Stimulated activated naive CD8-positive, alpha-beta T cell treated with anti-CD3 and anti-CD28 coated beads, Interleukin-15, Interleukin-2, amounts not matched to agents 100 ng/mL and 50 ng/mL, for 24 hours (primary cell): Measurements from ENCODE around the gene CCDC24.

Source experiments
- H3K27ac Mint-ChIP-seq: one replicate; pipeline ENCODE4 v1.8.0; 2021; ENCODE audit warnings: mild to moderate bottlenecking, mixed read lengths
- H3K27me3 Mint-ChIP-seq: one replicate; pipeline ENCODE4 v1.8.0; 2021; ENCODE audit warnings: mixed read lengths
- H3K36me3 Mint-ChIP-seq: one replicate; pipeline ENCODE4 v1.8.0; 2021; ENCODE audit warnings: low read depth, mixed read lengths
- H3K4me1 Mint-ChIP-seq: one replicate; pipeline ENCODE4 v1.8.0; 2021; ENCODE audit warnings: low read depth, mixed read lengths
- H3K4me3 Mint-ChIP-seq: one replicate; pipeline ENCODE4 v1.8.0; 2021; ENCODE audit warnings: mild to moderate bottlenecking, mixed read lengths
- H3K9me3 Mint-ChIP-seq: one replicate; pipeline ENCODE4 v1.8.0; 2021; ENCODE audit warnings: mixed read lengths

The CCDC24 gene

DNA sequence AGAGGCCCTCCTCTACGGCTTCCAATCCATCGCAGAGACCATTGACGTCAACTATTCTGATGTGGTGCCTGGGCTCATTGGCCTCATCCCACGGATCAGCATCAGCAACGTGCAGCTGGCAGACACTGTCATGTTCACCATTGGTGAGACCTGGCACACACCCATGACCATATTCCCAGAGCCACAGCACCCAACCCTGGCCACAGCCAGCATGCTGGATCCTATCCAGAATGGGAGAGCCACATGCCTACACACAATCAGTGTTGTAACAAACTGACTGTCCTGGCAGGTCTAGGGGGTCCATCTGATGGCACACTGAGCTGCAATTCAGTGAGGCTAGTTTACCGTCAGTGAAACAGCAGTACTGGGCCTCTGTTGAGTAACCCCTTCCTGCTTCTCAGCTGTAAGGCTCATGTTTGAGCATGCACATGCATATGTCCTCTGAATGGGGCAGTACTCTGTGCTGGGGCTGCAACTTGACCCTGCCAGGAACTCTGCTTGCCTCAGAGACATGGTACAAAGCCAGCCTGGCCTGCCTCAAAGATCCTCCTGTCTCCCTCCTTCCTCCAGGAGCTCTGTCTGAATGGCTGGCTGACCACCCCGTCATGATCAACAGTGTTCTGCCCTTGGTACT lies 33.9 kb upstream of the CCDC24 start:
- H3K27me3 Mint-ChIP-seq: no peaks in the 10 kb centered on the region

DNA sequence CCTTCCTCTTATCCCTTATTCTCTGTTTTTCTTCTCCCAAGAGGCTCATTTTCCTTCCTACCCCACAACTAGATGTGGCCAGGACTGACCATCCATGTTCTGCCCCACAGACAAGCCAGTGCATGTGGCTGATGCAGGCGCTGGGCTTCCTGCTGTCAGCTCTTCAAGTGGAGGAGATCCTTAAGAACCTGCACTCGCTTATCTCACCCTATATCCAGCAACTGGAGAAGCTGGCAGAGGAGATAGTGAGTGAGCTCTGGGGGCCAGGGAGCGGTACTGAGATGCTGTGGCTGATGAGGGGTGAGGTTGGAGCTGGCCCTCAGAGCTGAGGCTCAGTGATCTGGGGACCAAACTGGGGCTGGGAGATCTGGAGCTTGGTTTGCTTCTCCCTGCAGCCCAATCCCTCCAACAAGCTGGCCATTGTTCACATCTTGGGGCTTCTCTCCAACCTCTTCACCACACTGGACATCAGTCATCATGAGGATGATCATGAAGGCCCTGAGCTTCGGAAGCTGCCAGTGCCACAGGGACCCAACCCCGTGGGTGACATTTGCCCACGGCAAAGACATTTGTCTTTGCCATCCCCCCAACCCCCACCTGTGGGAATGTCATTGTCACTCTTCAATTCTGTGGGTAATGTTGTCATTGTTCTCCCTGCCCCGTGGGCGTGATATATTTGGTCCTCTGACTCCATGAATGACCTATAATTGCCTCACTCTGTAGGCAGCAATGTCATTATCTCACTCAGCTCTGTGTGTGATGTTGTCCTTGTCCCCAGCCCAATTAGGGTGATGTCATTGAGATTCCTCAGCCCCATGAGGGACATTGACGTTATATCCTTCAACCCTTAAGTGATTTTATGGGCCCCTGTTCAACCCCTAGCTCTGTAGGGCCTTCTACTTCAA lies 32.8 kb upstream of the CCDC24 start:
- Mint-ChIP-seq H3K27ac (no peak overlapping the region), H3K36me3 (peaks cover 27% of the 10 kb centered on the region), H3K4me3 (no peak overlapping the region)

More for the DNA sequence above, 33.9 kb upstream of the CCDC24 start:
- H3K36me3 Mint-ChIP-seq: peaks cover 23% of the 10 kb centered on the region
- no peaks in the 10 kb centered on the region for H3K9me3 Mint-ChIP-seq
- H3K4me3 Mint-ChIP-seq: no peak overlapping the region
- no peak overlapping the region for H3K27ac Mint-ChIP-seq
- H3K4me1 Mint-ChIP-seq: no peaks in the 10 kb centered on the region

DNA sequence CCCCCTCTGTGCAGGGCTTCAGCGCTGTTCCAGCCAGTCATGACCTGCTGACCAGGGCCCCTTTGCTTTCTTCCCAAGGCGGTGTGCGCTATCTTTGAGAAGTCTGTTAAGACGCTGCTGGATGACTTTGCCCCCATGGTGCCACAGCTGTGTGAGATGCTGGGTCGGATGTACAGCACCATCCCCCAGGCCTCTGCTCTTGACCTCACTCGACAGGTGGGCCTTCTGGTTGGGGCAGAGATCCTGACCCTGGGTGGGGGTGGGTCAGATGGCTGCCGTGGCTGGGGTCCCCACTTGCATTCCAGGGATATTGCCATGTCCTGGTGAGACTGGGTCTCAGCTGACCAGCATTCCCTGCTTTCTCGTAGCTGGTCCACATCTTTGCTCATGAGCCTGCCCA lies 30.6 kb upstream of the CCDC24 start:
- Mint-ChIP-seq H3K36me3 (peaks cover 23% of the 10 kb centered on the region), H3K9me3 (no peaks in the 10 kb centered on the region), H3K27me3 (no peaks in the 10 kb centered on the region), H3K27ac (no peak overlapping the region), H3K4me3 (no peak overlapping the region), H3K4me1 (no peaks in the 10 kb centered on the region)

More for the DNA sequence above, 32.8 kb upstream of the CCDC24 start:
- H3K27me3 Mint-ChIP-seq: no peaks in the 10 kb centered on the region
- no peaks in the 10 kb centered on the region for H3K4me1 Mint-ChIP-seq
- H3K9me3 Mint-ChIP-seq: no peaks in the 10 kb centered on the region

DNA sequence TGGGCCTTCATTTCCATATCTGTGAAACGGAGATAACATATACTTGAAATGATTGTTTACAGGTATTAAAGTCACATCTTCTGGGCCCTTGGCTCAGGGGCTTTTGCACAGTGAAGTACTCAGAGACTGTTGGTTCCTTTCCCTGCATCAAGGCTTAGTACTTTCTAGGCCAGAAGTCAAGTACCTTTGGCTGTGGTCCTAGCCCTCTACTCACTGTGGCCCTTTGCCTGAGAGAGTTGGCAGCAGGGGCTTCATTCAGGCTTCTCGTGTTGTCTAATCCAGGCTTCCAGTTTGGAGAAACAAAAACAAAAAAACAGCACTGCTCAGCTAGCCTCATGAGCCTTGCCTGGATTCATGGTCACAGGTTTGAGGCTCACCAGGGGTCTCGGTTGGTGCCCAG lies 29.7 kb upstream of the CCDC24 start:
- no peak overlapping the region for H3K27ac Mint-ChIP-seq
- peaks cover 20% of the 10 kb centered on the region for H3K36me3 Mint-ChIP-seq
- no peak overlapping the region for H3K4me3 Mint-ChIP-seq
- H3K4me1 Mint-ChIP-seq: no peaks in the 10 kb centered on the region
- no peaks in the 10 kb centered on the region for H3K27me3 Mint-ChIP-seq
- no peaks in the 10 kb centered on the region for H3K9me3 Mint-ChIP-seq

DNA sequence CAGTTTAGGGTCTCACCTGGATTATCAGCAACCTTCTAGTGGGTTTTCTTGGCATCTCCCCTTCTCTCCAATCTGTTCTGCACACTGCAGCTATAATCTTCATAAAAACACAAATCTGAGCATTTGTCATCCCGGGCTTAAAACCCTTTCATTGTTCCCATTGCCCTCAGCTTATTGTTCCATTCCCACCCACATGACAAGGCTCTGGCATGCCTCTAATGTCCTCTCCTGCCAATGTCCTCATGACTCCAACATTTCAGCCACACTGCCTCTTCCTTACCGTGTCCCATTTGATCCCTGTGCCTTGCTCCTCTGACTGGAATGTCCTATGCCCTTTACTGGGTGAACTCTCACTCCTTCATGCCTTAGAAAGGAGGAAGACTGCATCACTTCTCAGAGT lies 29.1 kb upstream of the CCDC24 start:
- Mint-ChIP-seq H3K36me3 (peaks cover 14% of the 10 kb centered on the region), H3K9me3 (no peaks in the 10 kb centered on the region), H3K27me3 (no peaks in the 10 kb centered on the region), H3K27ac (no peak overlapping the region), H3K4me1 (no peaks in the 10 kb centered on the region), H3K4me3 (no peak overlapping the region)

DNA sequence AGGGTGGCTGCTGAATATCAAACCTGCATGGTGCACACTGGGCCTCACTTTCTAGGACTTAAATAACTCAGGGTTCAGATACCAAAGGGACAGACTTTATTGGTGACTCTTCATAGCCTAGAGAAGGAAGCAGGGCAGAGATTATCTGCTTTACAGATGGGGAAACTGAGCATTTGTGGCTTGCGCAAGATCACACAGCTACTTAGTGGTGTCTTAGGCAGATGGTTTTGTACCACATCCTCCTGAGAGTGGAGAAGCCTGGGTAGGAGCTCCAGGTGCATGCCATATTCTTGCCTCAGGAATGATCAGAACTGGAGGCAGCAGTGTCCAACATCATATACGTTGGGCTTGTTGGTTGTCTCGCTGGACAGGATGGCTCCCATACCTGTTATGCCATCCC lies 28.4 kb upstream of the CCDC24 start:
- Mint-ChIP-seq H3K4me1 (no peaks in the 10 kb centered on the region), H3K36me3 (peaks cover 14% of the 10 kb centered on the region), H3K27ac (no peak overlapping the region), H3K9me3 (no peaks in the 10 kb centered on the region), H3K4me3 (no peak overlapping the region), H3K27me3 (no peaks in the 10 kb centered on the region)

DNA sequence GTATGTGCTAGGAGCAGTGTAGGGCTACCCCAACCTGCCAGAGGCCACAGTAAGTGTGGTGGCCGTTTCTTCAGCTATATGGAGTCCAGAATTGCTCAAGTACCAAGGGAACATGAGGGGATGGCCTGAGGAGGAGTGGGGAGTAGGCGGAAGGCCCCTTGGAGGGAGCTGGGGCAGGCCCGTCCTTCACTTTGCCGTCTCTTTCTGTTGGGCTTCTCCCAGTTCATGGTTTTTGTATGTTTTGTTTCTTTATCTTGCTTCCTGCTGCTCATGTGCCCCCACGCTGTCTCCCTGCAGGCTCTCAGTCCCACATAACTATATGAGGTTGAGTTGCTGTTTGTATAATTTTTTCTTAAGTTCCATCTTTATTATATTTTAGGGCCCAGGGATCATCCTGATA lies 27.5 kb upstream of the CCDC24 start:
- H3K4me3 Mint-ChIP-seq: no peak overlapping the region
- H3K4me1 Mint-ChIP-seq: no peaks in the 10 kb centered on the region
- no peak overlapping the region for H3K27ac Mint-ChIP-seq
- no peaks in the 10 kb centered on the region for H3K27me3 Mint-ChIP-seq
- H3K36me3 Mint-ChIP-seq: peaks cover 16% of the 10 kb centered on the region
- no peaks in the 10 kb centered on the region for H3K9me3 Mint-ChIP-seq

DNA sequence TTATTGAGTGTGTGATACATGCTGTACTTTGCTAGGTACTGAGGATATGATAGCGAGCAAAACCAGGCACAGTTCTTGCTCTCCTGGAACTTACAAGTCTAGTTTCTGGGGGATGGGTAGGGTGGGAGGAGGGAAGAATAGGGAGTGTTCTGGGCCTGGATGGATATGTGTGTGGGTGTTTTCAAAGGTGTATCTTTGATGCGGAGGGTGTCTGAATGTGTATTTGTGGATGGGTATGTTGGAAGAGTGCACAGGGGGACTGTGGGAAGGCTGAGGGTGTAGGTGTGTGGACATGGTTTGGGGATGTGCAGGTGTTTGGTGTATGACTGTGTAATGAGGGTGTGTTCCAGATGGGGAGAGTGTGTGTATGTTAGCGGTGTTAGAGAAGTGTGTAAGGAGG lies 26.1 kb upstream of the CCDC24 start:
- Mint-ChIP-seq H3K36me3 (peaks cover 16% of the 10 kb centered on the region), H3K4me1 (peaks cover 6% of the 10 kb centered on the region), H3K27me3 (no peaks in the 10 kb centered on the region), H3K27ac (no peak overlapping the region), H3K9me3 (no peaks in the 10 kb centered on the region), H3K4me3 (no peak overlapping the region)

DNA sequence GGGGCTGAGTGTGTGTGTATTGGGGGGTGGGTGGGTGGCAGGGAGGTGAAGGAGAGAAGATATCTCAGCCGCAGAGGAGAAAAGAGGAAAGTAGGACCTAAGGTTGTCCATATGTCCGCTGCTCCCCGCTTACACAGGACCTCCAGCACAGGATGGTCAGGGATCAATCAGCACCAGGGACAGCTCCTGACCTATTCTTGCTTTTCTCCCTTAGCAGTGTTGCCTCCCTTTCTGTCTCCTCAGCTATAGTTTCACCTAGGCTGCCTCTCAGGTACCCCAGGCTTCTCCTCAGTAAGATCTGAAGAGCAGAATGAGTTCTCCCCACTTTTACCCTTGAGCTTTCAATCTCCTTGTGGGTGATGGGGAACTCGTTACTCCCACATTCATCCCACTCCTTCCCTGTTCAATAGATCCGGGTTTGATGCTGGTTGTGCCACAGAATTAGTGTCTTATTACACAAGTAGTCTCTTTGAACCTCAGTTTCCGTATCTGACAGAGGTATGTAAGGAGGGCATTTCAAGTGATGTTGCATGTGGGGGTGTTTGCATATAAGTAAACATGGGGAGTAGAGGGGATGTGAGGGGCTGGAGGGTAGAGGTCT lies 23.0 kb upstream of the CCDC24 start:
- Mint-ChIP-seq H3K9me3 (no peaks in the 10 kb centered on the region), H3K4me3 (no peak overlapping the region), H3K36me3 (peaks cover 12% of the 10 kb centered on the region), H3K27ac (no peak overlapping the region), H3K27me3 (no peaks in the 10 kb centered on the region), H3K4me1 (peaks cover 20% of the 10 kb centered on the region)

DNA sequence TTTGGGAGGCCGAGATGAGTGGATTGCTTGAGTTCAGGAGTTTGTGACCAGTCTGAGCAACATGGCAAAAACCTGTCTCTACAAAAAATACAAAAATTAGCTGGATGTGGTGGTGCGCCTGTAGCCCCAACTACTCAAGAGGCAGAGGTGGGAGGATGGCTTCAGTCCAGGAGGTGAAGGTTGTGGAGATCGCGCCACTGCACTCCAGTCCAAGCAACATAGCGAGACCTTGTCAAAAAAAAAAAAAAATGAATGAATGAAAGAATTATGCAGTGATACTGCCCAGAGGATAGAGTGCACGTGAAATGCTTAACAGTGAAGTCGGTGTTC lies 22.0 kb upstream of the CCDC24 start:
- H3K27me3 Mint-ChIP-seq: no peaks in the 10 kb centered on the region
- peak overlapping the region; percentile 94 for H3K4me3 Mint-ChIP-seq
- H3K9me3 Mint-ChIP-seq: no peaks in the 10 kb centered on the region
- H3K27ac Mint-ChIP-seq: no peak overlapping the region
- peaks cover 29% of the 10 kb centered on the region for H3K4me1 Mint-ChIP-seq
- H3K36me3 Mint-ChIP-seq: peaks cover 17% of the 10 kb centered on the region

DNA sequence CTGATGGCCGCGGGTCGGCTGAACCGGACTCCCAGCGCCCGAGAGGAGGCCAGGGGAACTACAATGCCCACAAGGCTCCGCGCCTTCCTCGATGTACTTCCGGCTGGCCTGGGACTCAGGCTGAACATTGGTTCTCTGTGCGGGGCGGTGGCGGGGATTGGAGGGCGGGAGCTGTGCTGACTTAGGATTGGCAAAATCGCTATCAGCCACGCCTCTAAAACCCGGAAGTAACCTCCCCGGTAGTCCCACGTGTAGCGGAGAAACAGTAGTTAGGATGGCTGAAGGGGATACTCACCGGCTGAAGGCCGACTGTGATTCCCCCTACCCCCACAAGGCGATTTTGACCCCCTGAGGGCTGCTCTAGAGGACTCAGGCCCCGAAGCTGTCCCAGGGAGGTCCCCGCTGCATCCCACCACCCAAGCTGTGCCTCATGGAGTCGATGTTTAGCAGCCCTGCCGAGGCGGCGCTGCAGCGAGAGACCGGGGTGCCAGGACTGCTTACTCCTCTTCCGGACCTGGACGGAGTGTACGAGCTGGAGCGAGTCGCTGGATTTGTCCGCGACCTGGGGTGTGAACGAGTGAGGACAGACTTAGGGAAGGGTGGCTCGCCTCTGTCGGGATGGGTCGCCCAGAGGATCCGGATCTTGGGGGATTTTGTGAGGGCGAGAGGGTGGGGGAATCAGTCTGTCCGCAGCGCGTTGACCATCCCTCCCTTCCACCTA lies 21.5 kb upstream of the CCDC24 start, which contains the start of gene DPH2:
Gene DPH2, plus strand, starts transcription at position 265 of the 721 bp plus-strand sequence. Its CDS starts 166 bp downstream, at position 431.
- Mint-ChIP-seq H3K4me3 (peak within 1 kb of the TSS; percentile 94), H3K4me1 (peaks cover 29% of the 10 kb centered on the region), H3K36me3 (peaks cover 17% of the 10 kb centered on the region), H3K27ac (peak within 1 kb of the TSS; percentile 90), H3K9me3 (no peaks in the 10 kb centered on the region), H3K27me3 (no peaks in the 10 kb centered on the region)

DNA sequence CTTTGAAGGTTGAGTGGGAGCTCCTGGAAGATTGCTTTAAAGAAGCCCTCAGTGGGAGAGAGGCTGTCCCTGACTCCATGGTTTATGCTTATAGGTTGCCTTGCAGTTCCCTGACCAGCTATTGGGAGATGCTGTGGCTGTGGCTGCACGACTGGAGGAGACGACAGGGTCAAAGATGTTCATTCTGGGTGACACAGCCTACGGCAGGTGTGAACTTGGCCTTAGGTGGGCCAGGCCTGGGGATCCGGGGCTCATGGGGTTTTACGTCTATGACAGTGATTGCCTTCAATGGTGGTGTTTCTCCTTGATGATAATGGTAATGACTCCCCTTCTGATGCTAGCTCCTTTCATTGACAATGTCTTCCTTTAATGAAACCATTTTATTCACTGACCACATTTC lies 20.9 kb upstream of the CCDC24 start:
- H3K36me3 Mint-ChIP-seq: peaks cover 17% of the 10 kb centered on the region
- no peaks in the 10 kb centered on the region for H3K9me3 Mint-ChIP-seq
- H3K27me3 Mint-ChIP-seq: no peaks in the 10 kb centered on the region
- peaks cover 29% of the 10 kb centered on the region for H3K4me1 Mint-ChIP-seq
- peak overlapping the region; percentile 94 for H3K4me3 Mint-ChIP-seq
- H3K27ac Mint-ChIP-seq: peak overlapping the region; percentile 90

DNA sequence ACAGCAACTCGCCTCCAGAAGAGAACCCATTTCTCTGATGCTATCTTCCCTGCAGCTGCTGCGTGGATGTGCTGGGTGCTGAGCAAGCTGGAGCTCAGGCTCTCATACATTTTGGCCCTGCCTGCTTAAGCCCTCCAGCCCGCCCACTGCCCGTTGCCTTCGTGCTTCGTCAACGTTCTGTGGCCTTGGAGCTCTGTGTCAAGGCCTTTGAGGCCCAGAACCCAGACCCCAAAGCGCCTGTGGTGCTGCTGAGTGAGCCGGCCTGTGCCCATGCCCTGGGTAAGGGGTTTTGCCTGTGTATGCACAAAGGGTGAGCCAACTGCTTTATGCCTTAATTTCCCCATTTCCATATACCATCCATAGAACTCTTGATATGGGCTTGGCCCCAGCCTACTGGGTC lies 20.5 kb upstream of the CCDC24 start:
- H3K36me3 Mint-ChIP-seq: peaks cover 17% of the 10 kb centered on the region
- no peaks in the 10 kb centered on the region for H3K27me3 Mint-ChIP-seq
- peak overlapping the region; percentile 94 for H3K4me3 Mint-ChIP-seq
- H3K27ac Mint-ChIP-seq: peak overlapping the region; percentile 90
- H3K4me1 Mint-ChIP-seq: peaks cover 32% of the 10 kb centered on the region
- H3K9me3 Mint-ChIP-seq: no peaks in the 10 kb centered on the region

DNA sequence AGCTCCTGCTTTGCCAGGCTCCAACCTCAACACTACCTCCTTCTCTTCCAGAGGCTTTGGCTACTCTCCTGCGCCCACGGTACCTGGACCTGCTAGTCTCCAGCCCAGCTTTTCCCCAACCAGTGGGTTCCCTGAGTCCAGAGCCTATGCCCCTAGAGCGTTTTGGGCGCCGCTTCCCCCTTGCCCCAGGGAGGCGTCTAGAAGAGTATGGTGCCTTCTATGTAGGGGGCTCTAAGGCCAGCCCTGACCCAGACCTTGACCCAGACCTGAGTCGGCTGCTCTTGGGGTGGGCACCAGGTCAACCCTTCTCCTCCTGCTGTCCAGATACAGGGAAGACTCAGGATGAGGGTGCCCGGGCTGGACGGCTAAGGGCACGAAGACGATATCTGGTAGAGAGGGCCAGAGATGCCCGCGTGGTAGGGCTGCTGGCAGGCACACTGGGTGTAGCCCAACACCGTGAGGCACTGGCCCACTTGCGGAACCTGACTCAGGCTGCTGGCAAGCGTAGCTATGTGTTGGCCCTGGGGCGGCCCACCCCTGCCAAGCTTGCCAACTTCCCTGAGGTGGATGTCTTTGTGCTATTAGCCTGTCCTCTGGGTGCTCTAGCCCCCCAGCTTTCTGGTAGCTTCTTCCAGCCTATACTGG lies 19.9 kb upstream of the CCDC24 start:
- no peak overlapping the region for H3K27ac Mint-ChIP-seq
- peaks cover 37% of the 10 kb centered on the region for H3K4me1 Mint-ChIP-seq
- H3K27me3 Mint-ChIP-seq: no peaks in the 10 kb centered on the region
- peaks cover 21% of the 10 kb centered on the region for H3K36me3 Mint-ChIP-seq
- H3K4me3 Mint-ChIP-seq: peak overlapping the region; percentile 94
- no peaks in the 10 kb centered on the region for H3K9me3 Mint-ChIP-seq
